ENCODE data around the gene PLD2.
A peak's percentile ranks its signal among the peaks of the same experiment; 100 is the strongest.
"Not testable (repeated sequence)": the region's sequence is repeated elsewhere in the genome, so short reads cannot be mapped to it uniquely, and the experiment has no call there.

The PLD2 gene

GRCh38 chr17:4856937-4857314 is 50.0 kb downstream of the PLD2 start:
- no peak for DNase-seq (ENCODE audit: low read depth, low spot score)

DNA sequence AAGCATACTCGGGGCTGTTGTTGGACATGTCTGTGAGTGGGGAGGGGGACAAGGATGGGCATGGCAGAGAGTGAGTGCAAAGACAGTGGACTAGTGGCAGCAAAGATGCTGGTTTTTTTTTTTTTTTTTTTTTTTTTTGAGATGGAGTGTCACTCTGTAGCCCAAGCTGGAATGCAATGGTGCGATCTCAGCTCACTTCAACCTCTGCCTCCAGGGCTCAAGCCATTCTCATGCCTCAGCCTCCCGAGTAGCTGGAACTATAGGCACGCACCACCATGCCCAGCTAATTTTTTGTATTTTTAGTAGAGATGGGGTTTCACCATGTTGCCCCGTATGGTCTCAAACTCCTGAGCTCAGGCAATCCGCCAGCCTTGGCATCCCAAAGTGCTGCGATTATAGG is 50.4 kb downstream of the PLD2 start:
- not testable (repeated sequence) for DNase-seq (ENCODE audit: low read depth, low spot score)

DNA sequence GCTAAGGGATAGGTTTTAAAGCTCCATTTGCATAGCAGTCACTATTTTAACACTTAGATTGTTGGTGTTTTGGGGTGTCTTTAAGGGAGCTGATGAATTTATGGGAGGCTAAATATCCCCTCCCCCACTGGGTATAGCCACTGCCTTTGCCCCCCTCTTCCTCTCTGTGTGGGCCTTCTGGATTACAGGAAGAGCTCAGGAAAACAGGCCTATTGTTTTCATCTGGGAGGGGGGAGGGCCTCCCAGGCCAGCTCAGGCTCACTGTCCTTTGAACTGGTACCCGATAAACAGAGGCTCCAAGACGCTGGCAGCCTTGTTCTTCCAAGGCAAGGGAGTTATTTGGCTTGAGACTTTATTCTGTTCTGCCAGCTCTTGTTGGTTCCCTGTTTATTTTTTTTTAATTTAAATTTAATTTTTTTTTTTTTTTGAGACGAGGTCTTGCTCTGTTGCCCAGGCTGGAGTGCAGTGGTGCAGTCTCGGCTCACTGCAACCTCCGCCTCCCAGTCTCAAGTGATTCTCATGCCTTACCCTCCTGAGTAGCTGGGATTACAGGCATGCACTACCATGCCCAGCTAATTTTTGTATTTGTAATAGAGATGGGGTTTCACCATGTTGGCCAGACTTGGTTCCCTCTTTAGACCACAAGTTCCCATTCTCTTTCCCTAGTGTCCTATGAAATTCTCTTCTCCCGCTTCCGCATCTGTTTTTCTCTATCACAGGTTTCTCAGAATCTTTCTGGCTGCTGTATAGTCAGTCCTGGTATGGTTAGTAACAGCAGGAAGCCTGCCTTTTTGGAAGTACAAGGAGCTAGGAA is 51.3 kb downstream of the PLD2 start:
- peak; percentile 21 for DNase-seq (ENCODE audit: low read depth, low spot score)

GRCh38 chr17:4858882-4859260 is 51.9 kb downstream of the PLD2 start:
- DNase-seq (ENCODE audit: low read depth, low spot score): peak; percentile 73

- no peak for DNase-seq (ENCODE audit: low read depth, low spot score)
These were observed 53.1 kb downstream of the PLD2 start for GRCh38 chr17:4859816-4860625.

GRCh38 chr17:4860651-4861050 is 53.7 kb downstream of the PLD2 start:
- DNase-seq (ENCODE audit: low read depth, low spot score): no peak

DNA sequence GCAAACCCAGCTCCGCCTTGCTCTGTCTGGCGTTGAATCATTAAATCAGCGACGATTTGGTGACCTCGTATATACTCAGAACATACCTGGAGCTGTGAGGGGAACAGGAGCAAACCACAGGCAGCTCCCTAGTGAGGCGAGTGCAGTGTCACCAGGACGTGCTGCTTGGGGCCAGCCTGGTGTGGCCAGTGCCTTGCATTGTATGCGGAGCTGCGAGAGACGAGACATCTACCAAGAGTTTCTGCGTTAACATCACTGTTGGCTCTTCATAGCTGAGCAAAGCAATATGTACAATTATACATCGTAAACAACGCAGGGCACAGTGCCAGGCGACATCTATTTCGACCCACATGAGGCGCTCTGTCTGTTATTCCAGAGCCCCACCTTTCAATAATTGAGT is 54.1 kb downstream of the PLD2 start:
- no peak for DNase-seq (ENCODE audit: low read depth, low spot score)

- DNase-seq (ENCODE audit: low read depth, low spot score): no peak
These were observed 55.8 kb downstream of the PLD2 start for GRCh38 chr17:4862720-4863119.

- no peak for DNase-seq (ENCODE audit: low read depth, low spot score)
These were observed 56.4 kb downstream of the PLD2 start for GRCh38 chr17:4863321-4863720.

GRCh38 chr17:4867535-4867934 is 60.6 kb downstream of the PLD2 start:
- DNase-seq (ENCODE audit: low read depth, low spot score): not testable (repeated sequence)

DNA sequence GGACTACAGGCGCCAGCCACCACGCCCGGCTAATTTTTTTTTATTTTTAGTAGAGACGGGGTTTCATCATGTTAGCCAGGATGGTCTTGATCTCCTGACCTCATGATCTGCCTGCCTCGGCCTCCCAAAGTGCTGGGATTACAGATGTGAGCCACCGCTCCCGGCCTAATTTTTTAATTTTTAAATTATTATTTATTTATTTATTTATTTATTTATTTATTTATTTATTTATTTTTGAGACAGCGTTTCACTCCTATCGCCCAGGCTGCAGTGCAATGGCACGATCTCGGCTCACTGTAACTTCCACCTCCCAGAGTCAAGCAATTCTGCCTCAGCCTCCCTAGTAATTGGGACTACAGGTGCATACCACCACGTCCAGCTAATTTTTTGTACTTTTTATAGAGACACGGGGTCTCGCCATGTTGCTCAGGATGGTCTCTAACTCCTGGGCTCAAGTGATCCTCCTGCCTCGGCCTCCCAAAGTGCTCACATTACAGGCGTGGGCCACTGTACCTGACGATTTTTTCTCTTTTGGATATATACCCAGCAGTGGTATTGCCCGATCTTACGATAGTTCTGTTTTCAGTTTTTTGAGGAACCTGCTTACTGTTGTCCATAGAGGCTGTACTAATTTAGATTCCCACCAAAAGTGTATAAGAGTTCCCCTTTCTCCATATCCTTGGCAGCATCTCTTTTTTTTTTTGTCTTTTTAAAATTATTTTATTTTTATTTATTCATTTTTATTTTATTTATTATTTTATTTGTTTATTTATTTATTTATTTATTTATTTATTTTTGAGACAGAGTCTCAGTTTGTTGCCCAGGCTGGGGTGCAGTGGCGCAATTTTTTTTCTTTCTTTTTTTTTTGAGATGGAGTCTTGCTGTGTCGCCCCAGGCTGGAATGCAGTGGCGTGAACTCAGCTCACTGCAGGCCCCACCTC is 62.4 kb downstream of the PLD2 start:
- DNase-seq (ENCODE audit: low read depth, low spot score): not testable (repeated sequence)

DNA sequence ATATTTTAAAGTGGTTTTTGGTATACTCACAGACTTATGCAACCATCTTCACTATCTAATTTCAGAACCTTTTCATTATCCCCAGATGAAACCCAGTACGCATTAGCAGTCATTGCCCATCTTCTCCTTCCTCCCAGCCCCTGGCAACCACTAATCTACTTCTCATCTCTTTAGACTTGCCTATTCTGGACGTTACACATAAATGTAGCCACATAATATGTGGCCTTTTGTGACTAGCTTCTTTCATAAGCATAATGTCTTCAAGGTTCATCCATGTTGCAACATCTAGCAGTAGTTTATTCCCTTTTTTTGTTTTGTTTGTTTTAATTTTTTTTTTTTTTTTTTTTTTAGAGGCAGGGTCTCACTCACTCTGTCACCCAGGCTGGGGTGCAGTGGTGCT is 63.9 kb downstream of the PLD2 start:
- DNase-seq (ENCODE audit: low read depth, low spot score): no peak

GRCh38 chr17:4872786-4873185 is 65.8 kb downstream of the PLD2 start:
- no peak for DNase-seq (ENCODE audit: low read depth, low spot score)

All from astrocyte of the hippocampus (primary cell).